A549 treated with Hydrocortisone at 1 μM for 4 hours (cell line): ENCODE measurements around the gene BPIFB2. TPM values are rescaled to one million over a fixed set of nuclear protein-coding genes. Genes with fewer than 3 reads are reported as not detected.

ENCODE experiments used
- total RNA-seq: library from RNA; stranded (reverse); fragments of 200-300 nt; extraction: Qiagen RNA extraction; gene quantifications from 5 replicates; pipeline ENCODE4 v1.2.3, GENCODE V29; 2022

The BPIFB2 gene
- not detected in 5 replicates for total RNA-seq

GRCh38 chr20:33007376-33008335, at the start of gene BPIFB2:
Gene BPIFB2, plus strand, starts transcription at chr20:33007704. Its CDS starts 871 bp downstream, at chr20:33008575.

GRCh38 chr20:33004141-33004751, 3.3 kb upstream of the BPIFB2 start, which contains the start of gene SUN5:
Gene SUN5, minus strand, starts transcription at chr20:33004433. Its CDS starts 93 bp downstream, at chr20:33004340.

GRCh38 chr20:33031531-33031930, 24.0 kb downstream of the BPIFB2 start, which contains the start of gene BPIFB6:
Gene BPIFB6, plus strand, starts transcription at chr20:33031648. Its CDS starts 0 bp downstream, at chr20:33031648.

GRCh38 chr20:33053291-33054106, 46.0 kb downstream of the BPIFB2 start, which contains the start of gene BPIFB3:
Gene BPIFB3, plus strand, starts transcription at chr20:33053903. Its CDS starts 1,533 bp downstream, at chr20:33055436.

Other genes starting within 250 kb of the BPIFB2 start
- gene DNMT3B, start 245.3 kb upstream of the BPIFB2 start, total RNA-seq = 3.1 to 4.3 TPM (median 4.2 TPM) in 5 replicates
- gene MAPRE1, start 187.8 kb upstream of the BPIFB2 start, total RNA-seq = 134 to 169 TPM (median 140 TPM) in 5 replicates
- not detected in 5 replicates for gene EFCAB8, start 148.8 kb upstream of the BPIFB2 start, total RNA-seq
- not detected in 5 replicates for gene SUN5, start 3.3 kb upstream of the BPIFB2 start, total RNA-seq
- not detected in 5 replicates for gene BPIFB6, start 23.9 kb downstream of the BPIFB2 start, total RNA-seq
- not detected in 5 replicates for gene BPIFB3, start 46.2 kb downstream of the BPIFB2 start, total RNA-seq
- not detected in 5 replicates for gene BPIFB4, start 71.9 kb downstream of the BPIFB2 start, total RNA-seq
- gene BPIFA2, start 160.5 kb downstream of the BPIFB2 start, total RNA-seq = 0.08 to 0.12 TPM (median 0.09 TPM) in 3 of 5 replicates, not detected in the others
- gene BPIFA3, start 209.6 kb downstream of the BPIFB2 start, total RNA-seq = not detected in 5 replicates
- not detected in 5 replicates for gene BPIFA1, start 228.3 kb downstream of the BPIFB2 start, total RNA-seq